HG03280 (cell line): ENCODE data around the gene SYT7.
A peak's percentile ranks its signal among the peaks of the same experiment; 100 is the strongest.

Experiments used
- ATAC-seq: cut with Tn5 transposase; IDR thresholded peaks from one replicate; pipeline ENCODE4 v1.9.1; 2021; ENCODE audit warnings: mild to moderate bottlenecking, moderate library complexity; ENCODE audit not compliant: unreplicated experiment

SYT7 gene

GRCh38 chr11:61586792-61587430 is 6.0 kb upstream of the SYT7 start:
- ATAC-seq: no peak

GRCh38 chr11:61585115-61585514 is 4.2 kb upstream of the SYT7 start:
- no peak for ATAC-seq

GRCh38 chr11:61581931-61582330 is 1.1 kb upstream of the SYT7 start:
- no peak for ATAC-seq

- peak; percentile 3 for ATAC-seq
Measured at GRCh38 chr11:61580271-61580888, 496 bp downstream of the SYT7 start.

- ATAC-seq: no peak
Measured at GRCh38 chr11:61579676-61580270, 1.1 kb downstream of the SYT7 start.

- ATAC-seq: no peak
Measured at GRCh38 chr11:61578819-61579675, 1.8 kb downstream of the SYT7 start.

- no peak for ATAC-seq
Measured at GRCh38 chr11:61577383-61578118, 3.3 kb downstream of the SYT7 start.

GRCh38 chr11:61575886-61576861 is 4.7 kb downstream of the SYT7 start:
- no peak for ATAC-seq

- no peak for ATAC-seq
Measured at GRCh38 chr11:61574611-61575010, 6.3 kb downstream of the SYT7 start.

- no peak for ATAC-seq
Measured at GRCh38 chr11:61572913-61573312, 8.0 kb downstream of the SYT7 start.

GRCh38 chr11:61571869-61572268 is 9.0 kb downstream of the SYT7 start:
- no peak for ATAC-seq

- no peak for ATAC-seq
Measured at GRCh38 chr11:61571337-61571736, 9.5 kb downstream of the SYT7 start.

- no peak for ATAC-seq
Measured at GRCh38 chr11:61569701-61570100, 11.2 kb downstream of the SYT7 start.

- no peak for ATAC-seq
Measured at GRCh38 chr11:61569018-61569417, 11.9 kb downstream of the SYT7 start.

- ATAC-seq: no peak
Measured at GRCh38 chr11:61567286-61568061, 13.4 kb downstream of the SYT7 start.

GRCh38 chr11:61564936-61565696 is 15.8 kb downstream of the SYT7 start:
- ATAC-seq: no peak

- no peak for ATAC-seq
Measured at GRCh38 chr11:61560751-61561150, 20.1 kb downstream of the SYT7 start.

- ATAC-seq: no peak
Measured at GRCh38 chr11:61556621-61557020, 24.3 kb downstream of the SYT7 start.
